HL-60 (cell line): Measurements from ENCODE around the gene APBA2.

Source experiments
- DNase-seq, 2 experiments: peaks; one replicate each; pipeline ENCODE4 v3.0.0-alpha.2; 2010 to 2020; ENCODE audit warnings: low read depth in 1 of 2, low spot score in 1 of 2
- H3K27ac ChIP-seq: fragments of 250-450 bp; sonication (Bioruptor Pico); replicated peaks from 2 replicates; pipeline ENCODE4 v1.5.1; 2020; ENCODE audit warnings: mild to moderate bottlenecking, moderate library complexity
- H3K27me3 ChIP-seq: fragments of 250-450 bp; sonication (Bioruptor Pico); 2 replicates; pipeline ENCODE4 v1.5.1; 2021; ENCODE audit warnings: mild to moderate bottlenecking, moderate library complexity; ENCODE audit not compliant: insufficient read depth, poor library complexity, severe bottlenecking
- H3K4me3 ChIP-seq: replicated peaks from 2 replicates; pipeline ENCODE4 v1.5.1; 2011; ENCODE audit warnings: mild to moderate bottlenecking, control low read depth, low read length; ENCODE audit not compliant: insufficient read depth
- CTCF ChIP-seq: IDR thresholded peaks from one replicate; pipeline ENCODE4 v1.5.1; 2011; ENCODE audit warnings: low read length, control low read depth, inconsistent platforms; ENCODE audit not compliant: insufficient read depth
- GABPA ChIP-seq: IDR thresholded peaks from 2 replicates; pipeline ENCODE4 v1.6.1; 2012; ENCODE audit warnings: low read depth
- POLR2AphosphoS5 ChIP-seq: IDR thresholded peaks from 2 replicates; pipeline ENCODE4 v1.6.1; 2012; ENCODE audit warnings: low read depth
- REST ChIP-seq: IDR thresholded peaks from 2 replicates; pipeline ENCODE4 v1.6.1; 2012; ENCODE audit warnings: low read depth; ENCODE audit not compliant: insufficient replicate concordance
- SPI1 ChIP-seq: IDR thresholded peaks from 2 replicates; pipeline ENCODE4 v1.6.1; 2012; ENCODE audit warnings: low read depth, mild to moderate bottlenecking, borderline replicate concordance

Gene APBA2

GRCh38 chr15:29110176-29110575, 224.4 kb downstream of the APBA2 start:
- TF ChIP-seq SPI1: no peak
- Histone ChIP-seq H3K27ac (no peak overlapping the region), H3K4me3 (no peak overlapping the region), H3K27me3 (no peaks in the 10 kb centered on the region)
- no peak for DNase-seq

GRCh38 chr15:29110733-29111132, 225.0 kb downstream of the APBA2 start:
- H3K27me3 ChIP-seq: peaks cover 4% of the 10 kb centered on the region
- H3K4me3 ChIP-seq: no peak overlapping the region
- no peak for DNase-seq
- H3K27ac ChIP-seq: no peak overlapping the region
- TF ChIP-seq GABPA: no peak
- no peak for TF ChIP-seq POLR2AphosphoS5
- no peak for TF ChIP-seq CTCF
- TF ChIP-seq REST: no peak
- TF ChIP-seq SPI1: no peak

GRCh38 chr15:29111705-29112281, 226.0 kb downstream of the APBA2 start:
- TF ChIP-seq REST (no peak), GABPA (no peak), SPI1 (no peak), POLR2AphosphoS5 (no peak), CTCF (no peak)

GRCh38 chr15:29113336-29114220, 227.8 kb downstream of the APBA2 start:
- Histone ChIP-seq H3K4me3 (no peak overlapping the region), H3K27ac (no peak overlapping the region), H3K27me3 (peaks cover 4% of the 10 kb centered on the region)
- no peak for DNase-seq
- TF ChIP-seq REST (no peak), CTCF (no peak), POLR2AphosphoS5 (no peak), GABPA (no peak), SPI1 (no peak)

More at GRCh38 chr15:29111705-29112281, 226.0 kb downstream of the APBA2 start:
- H3K27ac ChIP-seq: no peak overlapping the region
- no peak overlapping the region for H3K4me3 ChIP-seq
- DNase-seq: no peak
- peaks cover 4% of the 10 kb centered on the region for H3K27me3 ChIP-seq
